OCI-LY3 (cell line): ENCODE data around the gene PROM2.

ENCODE experiments used
- H2AFZ ChIP-seq: fragments of 200-600, 300-600 bp; shearing (Covaris generic); 2 replicates; pipeline ENCODE4 v1.6.0; 2014; ENCODE audit warnings: antibody characterized with exemption, low read depth, low read length
- H3K27ac ChIP-seq: fragments of 200-600, 300-600 bp; sonication (generic); 2 replicates; pipeline ENCODE4 v1.5.1; 2014; ENCODE audit warnings: mild to moderate bottlenecking, low read length, moderate library complexity, mixed read lengths
- H3K27me3 ChIP-seq: fragments of 200-600, 300-600 bp; sonication (generic); 2 replicates; pipeline ENCODE4 v1.6.1; 2014; ENCODE audit warnings: low read depth, low read length, mixed read lengths
- H3K36me3 ChIP-seq: fragments of 200-600, 300-600 bp; sonication (generic); replicated peaks from 2 replicates; pipeline ENCODE3; 2014; ENCODE audit warnings: low read depth, low read length, mixed read lengths
- H3K4me1 ChIP-seq: fragments of 300-600, 200-600 bp; sonication (generic); 2 replicates; pipeline ENCODE4 v1.6.1; 2014; ENCODE audit warnings: low read length, mixed read lengths
- H3K4me2 ChIP-seq: fragments of 200-600, 300-600 bp; sonication (generic); 2 replicates; pipeline ENCODE4 v1.6.1; 2014; ENCODE audit warnings: low read length, mixed read lengths
- H3K4me3 ChIP-seq: fragments of 300-600, 200-600 bp; sonication (generic); 2 replicates; pipeline ENCODE4 v1.5.1; 2014; ENCODE audit warnings: antibody characterized with exemption, mild to moderate bottlenecking, low read length, moderate library complexity
- H3K79me2 ChIP-seq: fragments of 300-600, 200-600 bp; shearing (Covaris generic); 2 replicates; pipeline ENCODE4 v1.6.1; 2014; ENCODE audit warnings: mild to moderate bottlenecking, low read length, mixed read lengths
- H3K9ac ChIP-seq: fragments of 300-600, 200-600 bp; shearing (Covaris generic); 2 replicates; pipeline ENCODE4 v1.6.0; 2014; ENCODE audit warnings: mild to moderate bottlenecking, low read length, moderate library complexity
- H3K9me3 ChIP-seq: fragments of 200-600, 300-600 bp; shearing (Covaris generic); 2 replicates; pipeline ENCODE4 v1.6.1; 2014; ENCODE audit warnings: low read length, mixed read lengths; ENCODE audit not compliant: insufficient read depth
- H4K20me1 ChIP-seq: fragments of 200-600, 300-600 bp; sonication (generic); 2 replicates; pipeline ENCODE4 v1.6.1; 2016; ENCODE audit warnings: low read length, mixed read lengths; ENCODE audit not compliant: insufficient read depth
- CTCF ChIP-seq: fragments of 200-600, 300-600 bp; sonication (generic); IDR thresholded peaks from 2 replicates; pipeline ENCODE4 v1.5.1; 2014; ENCODE audit warnings: antibody characterized with exemption, low read length, low read depth
- EZH2phosphoT487 ChIP-seq: fragments of 200-600 bp; shearing (Covaris generic); IDR thresholded peaks from 2 replicates; pipeline ENCODE4 v1.6.1; 2018; ENCODE audit warnings: antibody characterized with exemption, mixed run types, low read depth

Gene PROM2

DNA sequence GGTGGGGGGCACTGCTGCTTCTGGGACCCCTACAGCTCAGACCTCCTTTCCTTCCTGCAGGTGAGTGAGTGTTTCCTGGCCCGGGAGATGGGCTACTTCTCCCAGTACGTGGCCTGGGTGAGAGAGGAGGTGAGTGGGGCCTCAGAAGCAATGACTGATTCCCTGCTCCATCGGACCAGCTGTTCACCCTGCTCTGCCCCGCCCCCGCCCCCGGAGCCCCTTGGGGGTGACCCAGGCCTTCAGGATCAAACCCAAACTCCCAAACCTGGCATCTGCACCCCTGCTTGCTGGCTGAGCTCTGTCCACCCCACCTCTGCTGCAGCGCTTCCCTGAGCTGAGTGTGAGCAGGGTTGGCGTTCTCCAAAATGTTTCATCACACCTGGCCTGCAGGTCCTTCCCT lies 13.1 kb downstream of the PROM2 start:
- Histone ChIP-seq H3K9me3 (0 out of 2 replicates have a peak, but pooled peaks cover 8% of the 10 kb centered on the region), H3K36me3 (no peaks in the 10 kb centered on the region), H2AFZ (no peak overlapping the region), H3K4me2 (no peak overlapping the region), H3K27ac (no peak overlapping the region), H3K4me3 (no peak overlapping the region), H3K9ac (no peak overlapping the region), H4K20me1 (no peaks in the 10 kb centered on the region), H3K27me3 (no peaks in the 10 kb centered on the region), H3K4me1 (no peaks in the 10 kb centered on the region), H3K79me2 (no peaks in the 10 kb centered on the region)
- TF ChIP-seq EZH2phosphoT487 (no peak), CTCF (no peak)

- no peaks in the 10 kb centered on the region for H3K4me1 ChIP-seq
- no peak overlapping the region for H3K27ac ChIP-seq
- no peak overlapping the region for H3K9ac ChIP-seq
- H3K79me2 ChIP-seq, result no peaks in the 10 kb centered on the region
- 0 out of 2 replicates have a peak, but pooled peaks cover 8% of the 10 kb centered on the region for H3K9me3 ChIP-seq
- no peak for TF ChIP-seq CTCF
- TF ChIP-seq EZH2phosphoT487, result no peak
- H3K36me3 ChIP-seq, result no peaks in the 10 kb centered on the region
- H2AFZ ChIP-seq, result no peak overlapping the region
- H3K4me2 ChIP-seq, result no peak overlapping the region
- H3K4me3 ChIP-seq, result no peak overlapping the region
- H3K27me3 ChIP-seq, result no peaks in the 10 kb centered on the region
- no peaks in the 10 kb centered on the region for H4K20me1 ChIP-seq
Observed at GRCh38 chr2:95287806-95288205, 13.6 kb downstream of the PROM2 start.

GRCh38 chr2:95289253-95289652 lies 15.0 kb downstream of the PROM2 start:
- no peak overlapping the region for H2AFZ ChIP-seq

DNA sequence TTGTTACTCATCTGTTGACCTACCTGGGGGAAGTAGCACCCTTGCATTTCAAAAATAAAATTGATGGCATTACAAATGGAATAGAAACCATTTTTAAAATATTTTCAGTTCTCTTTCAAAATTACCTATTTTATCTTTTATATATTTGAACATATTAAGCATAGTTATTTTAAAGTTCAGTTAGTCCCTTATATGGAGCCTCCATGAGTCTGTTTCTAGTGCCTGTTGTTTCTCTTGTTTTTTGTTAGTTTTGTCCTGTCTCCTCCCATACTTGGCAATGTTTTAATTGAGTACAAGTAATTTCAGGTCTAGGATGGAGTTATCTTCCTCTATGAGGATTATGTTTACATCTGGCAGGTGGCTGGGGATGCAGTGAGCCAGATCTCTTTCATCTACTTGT lies 17.0 kb downstream of the PROM2 start:
- no peak overlapping the region for H3K27ac ChIP-seq
- 0 out of 2 replicates have a peak, but pooled peaks cover 8% of the 10 kb centered on the region for H3K9me3 ChIP-seq
- H3K79me2 ChIP-seq, result no peaks in the 10 kb centered on the region
- no peaks in the 10 kb centered on the region for H3K4me1 ChIP-seq
- TF ChIP-seq CTCF (no peak), EZH2phosphoT487 (no peak)
- H2AFZ ChIP-seq, result no peak overlapping the region
- no peak overlapping the region for H3K4me2 ChIP-seq
- H3K9ac ChIP-seq, result no peak overlapping the region
- H3K4me3 ChIP-seq, result no peak overlapping the region
- H3K27me3 ChIP-seq, result no peaks in the 10 kb centered on the region
- no peaks in the 10 kb centered on the region for H3K36me3 ChIP-seq
- H4K20me1 ChIP-seq, result no peaks in the 10 kb centered on the region

More at GRCh38 chr2:95289253-95289652, 15.0 kb downstream of the PROM2 start:
- Histone ChIP-seq H4K20me1 (no peaks in the 10 kb centered on the region), H3K4me2 (no peak overlapping the region), H3K27ac (no peak overlapping the region), H3K36me3 (no peaks in the 10 kb centered on the region), H3K9me3 (0 out of 2 replicates have a peak, but pooled peaks cover 8% of the 10 kb centered on the region), H3K9ac (no peak overlapping the region), H3K4me3 (no peak overlapping the region), H3K27me3 (no peaks in the 10 kb centered on the region), H3K4me1 (no peaks in the 10 kb centered on the region), H3K79me2 (no peaks in the 10 kb centered on the region)
- TF ChIP-seq CTCF, result peak; percentile 9; the same call in 1 of the 2 replicates
- no peak for TF ChIP-seq EZH2phosphoT487
